GM21576 (cell line): Measurements from ENCODE around the gene PRR35.
"Not testable (repeated sequence)": the region's sequence is repeated elsewhere in the genome, so short reads cannot be mapped to it uniquely, and the experiment has no call there.

Source experiments
- ATAC-seq: cut with Tn5 transposase; IDR thresholded peaks from one replicate; pipeline ENCODE4 v1.9.1; 2021; ENCODE audit warnings: mild to moderate bottlenecking, moderate library complexity; ENCODE audit not compliant: unreplicated experiment

Gene PRR35

GRCh38 chr16:592518-593306 lies 32.5 kb downstream of the PRR35 start:
- ATAC-seq = no peak

- no peak for ATAC-seq
Observed at GRCh38 chr16:593406-593805, 33.2 kb downstream of the PRR35 start.

GRCh38 chr16:593807-594206 lies 33.6 kb downstream of the PRR35 start:
- ATAC-seq = no peak

- no peak for ATAC-seq
Observed at GRCh38 chr16:595094-595528, 34.9 kb downstream of the PRR35 start.

- no peak for ATAC-seq
Observed at GRCh38 chr16:595942-596735, 35.9 kb downstream of the PRR35 start.

GRCh38 chr16:596736-597060 lies 36.5 kb downstream of the PRR35 start:
- no peak for ATAC-seq

- not testable (repeated sequence) for ATAC-seq
Observed at GRCh38 chr16:597655-598054, 37.5 kb downstream of the PRR35 start.

GRCh38 chr16:598823-599739 lies 38.9 kb downstream of the PRR35 start:
- ATAC-seq = no peak

- no peak for ATAC-seq
Observed at GRCh38 chr16:600781-601180, 40.6 kb downstream of the PRR35 start.

- no peak for ATAC-seq
Observed at GRCh38 chr16:603933-604332, 43.7 kb downstream of the PRR35 start.

- no peak for ATAC-seq
Observed at GRCh38 chr16:606656-607307, 46.6 kb downstream of the PRR35 start.

GRCh38 chr16:608019-608418 lies 47.8 kb downstream of the PRR35 start:
- no peak for ATAC-seq

- no peak for ATAC-seq
Observed at GRCh38 chr16:609316-609715, 49.1 kb downstream of the PRR35 start.

- ATAC-seq = no peak
Observed at GRCh38 chr16:609984-610383, 49.8 kb downstream of the PRR35 start.

GRCh38 chr16:610513-611381 lies 50.6 kb downstream of the PRR35 start:
- ATAC-seq = no peak

- ATAC-seq = no peak
Observed at GRCh38 chr16:615122-615521, 54.9 kb downstream of the PRR35 start.
